Parathyroid adenoma (tissue), 2 donors: Measurements from ENCODE around the gene SF3B4.

Experiments
- H2AFZ ChIP-seq: fragments of 300-600 bp; sonication (generic); one replicate; pipeline ENCODE4 v1.7.0; 2017; ENCODE audit warnings: antibody characterized with exemption, mild to moderate bottlenecking
- H3K27ac ChIP-seq: fragments of 300-600 bp; sonication (generic); one replicate; pipeline ENCODE4 v1.7.0; 2017
- H3K27me3 ChIP-seq: fragments of 300-600 bp; sonication (generic); one replicate; pipeline ENCODE4 v1.7.0; 2017; ENCODE audit warnings: low read length; ENCODE audit not compliant: control insufficient read depth, insufficient read depth
- H3K36me3 ChIP-seq: fragments of 300-600 bp; sonication (generic); one replicate; pipeline ENCODE4 v1.7.0; 2017; ENCODE audit warnings: low read length; ENCODE audit not compliant: control insufficient read depth, insufficient read depth
- H3K4me1 ChIP-seq: fragments of 300-600 bp; sonication (generic); one replicate; pipeline ENCODE4 v1.7.0; 2017; ENCODE audit warnings: control low read depth
- H3K4me2 ChIP-seq: fragments of 300-600 bp; sonication (generic); one replicate; pipeline ENCODE4 v1.7.0; 2017; ENCODE audit warnings: low read length
- H3K4me3 ChIP-seq: fragments of 300-600 bp; sonication (generic); one replicate; pipeline ENCODE4 v1.7.0; 2017; ENCODE audit warnings: low read depth, low read length
- H3K79me2 ChIP-seq: fragments of 300-600 bp; sonication (generic); one replicate; pipeline ENCODE4 v1.7.0; 2017; ENCODE audit warnings: control low read depth
- H3K9ac ChIP-seq: fragments of 300-600 bp; sonication (generic); one replicate; pipeline ENCODE4 v1.7.0; 2017; ENCODE audit warnings: mild to moderate bottlenecking
- H3K9me3 ChIP-seq: fragments of 300-600 bp; sonication (generic); one replicate; pipeline ENCODE4 v1.7.0; 2017; ENCODE audit warnings: low read length; ENCODE audit not compliant: control insufficient read depth
- TF ChIP-seq, protein P1 (sequence below): fragments of 300-600 bp; sonication (generic); IDR thresholded peaks from one replicate; pipeline ENCODE4 v1.7.0; 2017; ENCODE audit warnings: antibody characterized with exemption, mild to moderate bottlenecking
- donor health status: primary hyperparathyroidism.

Gene SF3B4

DNA sequence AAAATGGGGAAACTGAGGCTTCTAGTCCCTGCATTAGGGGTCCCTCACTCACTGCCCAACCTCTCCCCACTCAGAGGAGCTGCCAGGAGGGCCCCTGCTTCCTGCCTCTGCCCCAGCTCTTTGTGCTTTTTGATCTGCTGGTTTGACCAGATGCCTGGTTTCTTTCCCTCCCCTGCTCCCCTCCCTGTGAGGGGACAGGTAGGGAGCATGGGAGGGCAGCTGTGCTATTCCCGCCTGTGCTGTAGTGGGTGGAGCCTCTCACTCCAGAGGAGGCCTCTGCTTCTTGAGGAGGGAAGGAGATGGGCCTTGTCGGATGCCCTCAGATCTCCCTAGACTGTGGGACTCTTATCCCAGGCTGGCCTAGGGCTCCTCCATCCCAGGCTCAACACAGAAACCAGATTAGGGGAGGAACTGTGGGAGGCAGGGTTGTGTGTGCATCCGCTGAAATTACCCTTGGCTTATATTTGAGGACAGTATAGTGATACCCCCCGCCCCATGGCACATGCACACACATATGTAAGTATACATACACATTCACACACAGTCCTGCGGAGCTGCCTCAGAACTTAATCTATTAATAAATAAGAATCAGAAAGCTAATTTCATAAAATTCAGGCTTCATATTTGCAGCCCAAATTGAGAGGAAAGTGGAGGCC, 23.6 kb downstream of the SF3B4 start:
- Histone ChIP-seq H2AFZ (no peak overlapping the region), H3K36me3 (no peaks in the 10 kb centered on the region), H3K27ac (no peak overlapping the region), H3K79me2 (no peaks in the 10 kb centered on the region), H3K4me1 (no peaks in the 10 kb centered on the region), H3K9me3 (no peaks in the 10 kb centered on the region), H3K4me2 (no peak overlapping the region), H3K4me3 (no peak overlapping the region), H3K9ac (no peak overlapping the region), H3K27me3 (no peaks in the 10 kb centered on the region)
- TF ChIP-seq, protein P1, sequence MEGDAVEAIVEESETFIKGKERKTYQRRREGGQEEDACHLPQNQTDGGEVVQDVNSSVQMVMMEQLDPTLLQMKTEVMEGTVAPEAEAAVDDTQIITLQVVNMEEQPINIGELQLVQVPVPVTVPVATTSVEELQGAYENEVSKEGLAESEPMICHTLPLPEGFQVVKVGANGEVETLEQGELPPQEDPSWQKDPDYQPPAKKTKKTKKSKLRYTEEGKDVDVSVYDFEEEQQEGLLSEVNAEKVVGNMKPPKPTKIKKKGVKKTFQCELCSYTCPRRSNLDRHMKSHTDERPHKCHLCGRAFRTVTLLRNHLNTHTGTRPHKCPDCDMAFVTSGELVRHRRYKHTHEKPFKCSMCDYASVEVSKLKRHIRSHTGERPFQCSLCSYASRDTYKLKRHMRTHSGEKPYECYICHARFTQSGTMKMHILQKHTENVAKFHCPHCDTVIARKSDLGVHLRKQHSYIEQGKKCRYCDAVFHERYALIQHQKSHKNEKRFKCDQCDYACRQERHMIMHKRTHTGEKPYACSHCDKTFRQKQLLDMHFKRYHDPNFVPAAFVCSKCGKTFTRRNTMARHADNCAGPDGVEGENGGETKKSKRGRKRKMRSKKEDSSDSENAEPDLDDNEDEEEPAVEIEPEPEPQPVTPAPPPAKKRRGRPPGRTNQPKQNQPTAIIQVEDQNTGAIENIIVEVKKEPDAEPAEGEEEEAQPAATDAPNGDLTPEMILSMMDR = no peak

DNA sequence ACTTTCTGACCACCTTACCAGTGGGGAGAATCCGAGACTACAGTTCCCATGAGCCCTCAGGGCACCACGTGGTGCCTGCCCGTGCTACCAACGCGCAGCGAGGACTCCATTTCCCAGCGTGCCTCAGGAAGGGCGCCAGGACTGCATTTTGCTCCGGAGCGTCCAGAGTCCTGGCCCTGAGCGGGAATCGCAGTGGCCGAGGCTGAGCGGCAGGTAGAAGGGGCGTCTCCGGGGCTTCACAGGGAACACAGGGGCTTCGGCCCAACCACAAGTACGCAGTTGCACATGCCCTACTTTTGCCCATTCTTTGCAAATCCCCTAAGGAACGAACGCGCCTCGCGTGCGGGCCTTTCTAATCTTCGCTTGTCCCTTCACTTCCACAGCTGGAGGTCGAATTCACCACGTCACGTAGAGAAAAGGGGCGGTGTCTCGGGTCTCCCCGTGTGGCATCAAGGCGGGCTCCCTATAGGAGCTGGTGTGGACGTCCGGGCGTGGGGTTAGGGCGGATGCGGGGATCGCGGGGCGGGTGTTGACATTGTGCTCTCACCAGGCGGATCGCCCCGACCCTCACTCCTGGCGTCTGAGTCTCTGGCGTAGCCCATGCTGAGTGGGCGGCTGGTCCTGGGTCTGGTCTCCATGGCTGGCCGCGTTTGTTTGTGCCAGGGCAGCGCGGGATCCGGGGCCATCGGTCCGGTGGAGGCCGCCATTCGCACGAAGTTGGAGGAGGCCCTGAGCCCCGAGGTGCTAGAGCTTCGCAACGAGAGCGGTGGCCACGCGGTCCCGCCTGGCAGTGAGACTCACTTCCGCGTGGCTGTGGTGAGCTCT, 27.9 kb downstream of the SF3B4 start, which contains the start of gene BOLA1:
TSS of gene BOLA1 (plus strand) at position 109 of the 825 bp plus-strand sequence. CDS start at position 601, 492 bp downstream.
- peak within 1 kb of the TSS; percentile 7 for H3K9ac ChIP-seq
- no peaks in the 10 kb centered on the region for H3K4me1 ChIP-seq
- H3K9me3 ChIP-seq = no peaks in the 10 kb centered on the region
- TF ChIP-seq, protein P1 = no peak
- no peaks in the 10 kb centered on the region for H3K27me3 ChIP-seq
- H3K4me2 ChIP-seq = peak within 1 kb of the TSS; percentile 80
- H3K4me3 ChIP-seq = peak within 1 kb of the TSS; percentile 76
- peak within 1 kb of the TSS; percentile 91 for H2AFZ ChIP-seq
- peak within 1 kb of the TSS; percentile 82 for H3K27ac ChIP-seq
- H3K36me3 ChIP-seq = no peaks in the 10 kb centered on the region
- no peaks in the 10 kb centered on the region for H3K79me2 ChIP-seq

DNA sequence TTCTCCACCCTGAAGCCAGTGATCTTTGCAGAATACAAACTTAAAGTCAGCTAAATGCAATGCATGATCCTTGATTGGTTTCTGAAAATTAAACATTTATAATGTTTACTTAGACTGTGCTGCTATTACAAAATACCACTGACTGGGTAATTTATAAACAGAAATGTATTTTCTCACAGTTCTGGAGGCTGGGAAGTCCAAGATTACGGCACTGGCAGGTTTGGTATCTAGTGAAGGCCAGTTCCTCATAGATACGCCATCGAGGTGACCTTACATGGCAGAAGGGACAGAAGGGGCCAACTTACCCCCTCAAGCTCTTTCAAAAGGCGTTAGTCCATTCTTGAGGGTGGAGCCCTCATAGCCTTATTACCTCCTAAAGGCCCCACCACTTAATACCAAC, 31.0 kb downstream of the SF3B4 start:
- H3K27me3 ChIP-seq = no peaks in the 10 kb centered on the region
- H3K36me3 ChIP-seq = no peaks in the 10 kb centered on the region
- H3K9ac ChIP-seq = no peak overlapping the region
- no peak overlapping the region for H2AFZ ChIP-seq
- H3K27ac ChIP-seq = no peak overlapping the region
- no peaks in the 10 kb centered on the region for H3K9me3 ChIP-seq
- no peak overlapping the region for H3K4me3 ChIP-seq
- no peaks in the 10 kb centered on the region for H3K4me1 ChIP-seq
- H3K79me2 ChIP-seq = no peaks in the 10 kb centered on the region
- TF ChIP-seq, protein P1 = no peak
- no peak overlapping the region for H3K4me2 ChIP-seq

DNA sequence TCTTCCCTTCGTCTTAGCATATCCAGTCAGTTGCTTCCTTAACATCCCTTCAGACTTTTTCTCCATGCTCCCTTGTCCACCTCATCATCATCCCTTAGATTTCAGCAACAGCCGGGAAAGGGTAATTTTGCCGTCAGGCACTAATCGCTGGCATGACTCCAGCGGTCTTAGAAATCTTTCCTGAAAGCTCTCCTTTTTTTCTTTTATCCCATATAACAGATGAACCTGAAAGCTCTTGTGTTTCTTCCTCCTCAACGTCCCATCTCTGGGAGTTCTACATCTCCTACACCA, 38.7 kb downstream of the SF3B4 start:
- peaks cover 2% of the 10 kb centered on the region for H3K4me1 ChIP-seq
- TF ChIP-seq, protein P1 = no peak
- H3K4me3 ChIP-seq = peak overlapping the region; percentile 93
- no peak overlapping the region for H3K9ac ChIP-seq
- H3K27me3 ChIP-seq = no peaks in the 10 kb centered on the region
- no peaks in the 10 kb centered on the region for H3K9me3 ChIP-seq
- no peaks in the 10 kb centered on the region for H3K36me3 ChIP-seq
- H3K27ac ChIP-seq = peak overlapping the region; percentile 98
- peaks cover under 1% of the 10 kb centered on the region for H3K79me2 ChIP-seq
- H3K4me2 ChIP-seq = peak overlapping the region; percentile 97
- peak overlapping the region; percentile 88 for H2AFZ ChIP-seq
